ENCODE results near the gene ESRRG.
A peak's percentile ranks its signal among the peaks of the same experiment; 100 is the strongest.
"Not testable (repeated sequence)": the region's sequence is repeated elsewhere in the genome, so short reads cannot be mapped to it uniquely, and the experiment has no call there.

ESRRG gene

DNA sequence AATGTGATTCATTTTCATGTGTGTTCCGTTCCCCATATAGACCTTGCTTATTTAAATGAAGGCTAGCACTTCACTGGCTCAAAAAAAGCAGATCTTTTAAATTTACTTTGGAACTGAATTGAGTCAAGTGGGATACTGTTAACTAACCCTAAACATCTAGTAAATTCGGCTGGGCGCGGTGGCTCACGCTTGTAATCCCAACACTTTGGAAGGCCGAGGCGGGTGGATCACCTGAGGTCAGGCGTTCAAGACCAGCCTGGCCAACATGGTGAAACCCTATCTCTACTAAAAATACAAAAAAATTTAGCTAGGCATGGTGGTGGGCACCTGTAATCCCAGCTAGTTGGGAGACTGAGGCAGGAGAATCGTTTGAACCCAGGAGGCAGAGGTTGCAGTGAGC lies 19.2 kb downstream of the ESRRG start:
- not testable (repeated sequence) for DNase-seq (ENCODE audit: low spot score)

DNA sequence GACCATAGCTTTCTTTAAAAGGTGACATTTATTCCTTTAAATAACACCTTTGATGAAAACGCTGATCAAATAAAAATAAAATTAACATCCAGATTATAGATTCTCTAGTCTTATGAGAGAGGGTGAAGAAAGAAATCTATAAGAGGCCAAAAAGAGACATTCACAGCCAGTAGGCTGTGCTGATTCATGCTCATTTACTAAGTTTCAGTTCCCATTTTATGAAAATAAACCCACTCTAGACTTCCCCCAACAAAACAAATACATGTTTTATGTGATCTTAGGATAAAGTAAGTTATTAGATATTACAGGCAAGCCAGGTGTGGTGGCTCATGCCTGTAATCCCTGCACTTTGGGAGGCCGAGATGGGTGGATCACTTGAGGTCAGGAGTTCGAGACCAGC lies 21.1 kb downstream of the ESRRG start:
- DNase-seq (ENCODE audit: low spot score): no peak

DNA sequence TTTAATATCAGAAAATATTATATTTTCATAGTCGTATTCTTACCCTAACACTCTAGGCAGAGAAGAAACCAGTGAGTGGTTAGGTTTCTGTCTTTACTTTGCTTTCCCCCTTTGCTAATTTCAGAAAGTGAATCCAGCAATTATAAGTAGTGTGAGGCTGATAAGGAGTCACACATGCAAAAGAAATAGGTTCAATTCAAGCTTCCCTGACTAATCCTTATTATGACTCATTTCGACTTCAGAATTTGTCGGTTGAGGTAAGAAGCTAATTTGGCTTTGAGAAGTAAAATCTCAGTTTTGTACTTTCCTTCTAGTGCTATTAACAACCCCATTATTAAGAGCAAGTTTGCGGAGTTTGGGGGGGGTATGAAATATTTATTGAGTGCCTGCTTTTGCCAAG lies 22.4 kb downstream of the ESRRG start:
- DNase-seq (ENCODE audit: low spot score): no peak

DNA sequence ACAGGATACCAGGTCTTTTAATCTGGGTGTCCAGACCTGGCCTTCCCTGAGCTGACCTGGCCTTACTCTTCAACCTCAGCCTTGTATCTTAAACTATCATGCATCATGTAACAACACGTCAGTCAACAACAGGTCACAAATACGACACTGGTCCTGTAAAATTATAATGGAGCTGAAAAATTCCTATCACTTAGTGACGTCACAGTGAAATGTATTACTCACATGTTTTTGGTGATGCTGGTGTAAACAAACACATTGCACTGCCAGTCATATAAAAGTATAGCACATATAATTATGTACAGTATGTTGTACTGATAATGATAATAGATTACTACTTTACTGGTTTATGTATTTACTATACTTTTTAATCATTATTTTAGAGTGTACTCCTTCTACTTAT lies 31.5 kb downstream of the ESRRG start:
- no peak for DNase-seq (ENCODE audit: low spot score)

DNA sequence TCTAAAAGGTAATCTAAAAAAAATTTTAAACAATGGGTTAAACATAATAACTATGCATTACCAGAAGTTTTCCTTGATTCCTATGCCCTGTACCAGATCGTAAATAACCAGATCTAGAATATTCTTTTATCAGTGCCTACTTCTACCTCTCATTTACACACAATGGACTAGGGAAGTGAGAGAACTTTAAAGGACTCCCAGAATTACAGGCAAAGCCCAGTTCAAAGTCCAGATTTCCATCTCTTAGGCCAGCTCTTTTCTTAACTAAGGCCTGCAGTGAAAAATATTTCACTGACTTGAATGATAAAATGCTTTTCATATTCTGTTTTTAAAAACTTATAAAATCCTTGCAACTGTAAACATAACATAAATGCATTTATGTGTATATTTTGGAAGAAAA lies 32.6 kb downstream of the ESRRG start:
- DNase-seq (ENCODE audit: low spot score): no peak

DNA sequence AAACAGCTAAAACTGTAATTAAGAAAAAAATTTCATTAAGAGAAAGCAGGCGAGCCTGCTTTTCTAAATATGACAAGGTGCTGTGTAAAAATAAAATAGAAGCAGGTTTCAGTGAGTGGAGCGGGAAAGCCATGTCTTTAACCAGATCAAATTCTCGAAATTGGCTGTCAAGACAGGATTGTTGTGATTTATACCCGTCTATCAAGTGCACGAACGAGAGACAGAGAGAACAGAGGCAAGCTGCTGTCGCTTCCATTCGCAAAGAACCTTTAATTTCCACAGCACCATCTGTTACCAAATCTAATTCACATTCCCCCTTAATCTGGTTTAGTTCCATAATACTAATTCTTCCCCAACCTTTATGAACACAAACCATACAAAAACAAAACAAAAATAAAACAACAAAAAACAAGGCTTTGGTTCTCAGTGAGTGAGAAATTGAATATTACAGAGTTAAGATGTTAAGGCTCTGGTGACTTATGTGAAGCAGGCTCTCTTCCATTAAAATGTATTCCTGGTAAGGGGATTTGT lies 35.0 kb downstream of the ESRRG start:
- DNase-seq (ENCODE audit: low spot score): no peak

DNA sequence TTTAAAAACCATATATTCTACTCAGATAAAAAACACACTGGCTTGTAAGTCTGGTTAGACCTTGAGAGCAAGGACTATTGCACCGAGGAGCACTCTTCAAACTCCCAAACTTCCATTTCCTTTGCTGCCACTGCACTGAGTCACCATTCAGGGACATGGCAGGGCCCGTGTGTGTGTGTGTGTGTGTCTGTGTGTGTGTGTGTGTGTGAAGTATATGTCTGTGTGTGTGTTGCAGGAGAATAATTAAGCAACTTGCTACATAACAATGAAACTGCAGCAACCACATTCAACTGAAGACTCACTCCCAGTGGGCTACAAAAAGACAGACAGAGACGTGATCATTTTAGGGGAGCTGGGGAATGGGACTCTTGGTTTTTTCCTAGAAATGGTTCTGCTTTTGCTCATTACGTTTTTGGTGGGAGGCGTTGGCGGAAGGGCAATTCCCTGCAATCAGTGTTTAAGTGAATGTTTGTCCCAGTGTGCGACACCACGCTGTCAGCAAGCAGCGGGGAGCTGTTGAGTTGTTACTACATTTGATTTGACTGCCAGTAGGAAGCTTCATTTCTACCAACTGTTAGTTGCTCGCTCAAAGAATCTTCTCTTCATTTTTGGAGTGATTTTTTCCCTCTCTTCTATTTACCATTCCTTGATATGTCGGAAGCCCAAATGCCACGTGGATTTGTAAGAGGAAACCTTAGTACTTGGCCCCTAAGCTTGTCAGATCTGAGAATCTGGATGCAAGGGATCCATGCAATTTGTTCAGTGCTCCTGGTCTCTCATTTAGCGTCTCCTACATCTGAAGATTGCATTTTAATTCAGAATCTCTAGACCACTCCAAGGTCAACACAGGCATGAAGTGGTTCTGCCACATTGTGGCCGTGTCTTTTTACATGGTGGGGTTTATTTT lies 36.1 kb downstream of the ESRRG start:
- DNase-seq (ENCODE audit: low spot score): peak; percentile 64

DNA sequence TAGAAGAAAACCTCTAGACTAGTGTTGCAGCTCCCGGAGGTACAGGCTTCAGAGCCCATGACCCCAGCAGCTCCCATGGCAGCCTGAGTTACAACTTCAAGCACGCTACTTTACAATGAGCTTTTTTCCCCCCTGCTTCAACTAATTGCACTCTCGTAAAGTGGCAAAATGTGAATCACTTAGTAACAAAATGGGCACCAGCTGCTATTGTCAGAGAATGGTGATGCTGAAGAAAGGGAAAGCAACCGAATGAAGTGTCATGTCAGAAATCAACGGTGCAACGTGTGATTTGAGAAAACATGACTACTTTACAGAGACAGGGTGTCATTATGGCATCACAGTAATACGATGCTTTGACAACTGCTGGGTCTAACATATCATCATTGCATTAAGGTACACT lies 40.5 kb downstream of the ESRRG start:
- DNase-seq (ENCODE audit: low spot score): no peak

DNA sequence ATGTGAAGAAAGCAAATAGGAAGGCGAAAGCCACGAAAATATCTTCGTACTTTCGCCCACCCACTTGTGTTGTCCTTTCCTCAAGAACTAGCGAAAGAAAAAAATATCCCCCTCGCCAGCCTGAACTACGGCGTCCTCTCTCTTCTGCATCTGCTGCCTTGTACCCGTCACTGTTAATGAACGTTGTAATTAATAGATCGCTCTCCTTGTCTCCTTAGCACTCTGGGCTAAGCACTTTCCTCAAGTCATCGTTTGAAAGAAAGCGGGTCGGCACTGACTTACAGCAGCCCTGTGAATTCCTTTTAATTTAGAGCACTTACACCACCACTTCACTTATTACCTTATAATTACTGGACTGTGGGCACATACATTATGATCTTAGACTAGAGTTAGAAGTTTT lies 44.1 kb downstream of the ESRRG start:
- DNase-seq (ENCODE audit: low spot score): no peak

DNA sequence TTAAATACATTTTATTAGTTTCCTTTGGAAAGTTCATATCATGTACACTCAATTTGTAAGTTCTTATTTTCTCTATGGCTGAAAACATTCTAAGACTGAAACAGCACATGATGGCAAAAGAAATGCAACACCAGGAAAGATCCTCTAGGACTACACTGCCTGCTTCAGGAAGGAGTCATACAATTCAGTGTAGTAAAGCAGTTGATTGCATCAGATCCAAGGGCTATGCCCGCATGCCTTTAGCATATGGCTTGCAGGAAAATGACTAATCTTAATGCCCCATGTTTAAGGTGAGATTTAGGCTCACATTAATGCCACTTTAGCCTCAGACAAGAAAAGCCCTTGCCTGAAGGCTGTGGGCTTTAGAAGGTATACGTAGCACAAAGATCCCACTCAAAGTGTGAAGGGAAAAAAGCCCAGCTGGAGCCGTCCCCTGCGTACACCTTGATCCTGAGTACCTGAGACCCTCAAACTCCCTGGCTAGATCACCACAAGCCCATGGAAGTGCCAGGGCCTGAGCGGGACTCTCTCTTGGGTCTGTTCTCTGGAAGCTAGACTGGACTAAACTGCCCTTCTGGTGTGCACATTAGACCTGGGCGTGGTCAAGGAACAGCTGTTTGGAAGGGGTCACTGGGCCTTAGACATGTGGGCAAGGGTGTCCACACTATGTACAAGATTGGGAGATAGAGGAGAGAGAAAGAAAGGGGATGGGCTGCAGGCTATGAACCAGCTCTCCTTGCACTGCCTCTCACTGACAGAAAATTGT lies 52.9 kb downstream of the ESRRG start:
- peak; percentile 24 for DNase-seq (ENCODE audit: low spot score)

DNA sequence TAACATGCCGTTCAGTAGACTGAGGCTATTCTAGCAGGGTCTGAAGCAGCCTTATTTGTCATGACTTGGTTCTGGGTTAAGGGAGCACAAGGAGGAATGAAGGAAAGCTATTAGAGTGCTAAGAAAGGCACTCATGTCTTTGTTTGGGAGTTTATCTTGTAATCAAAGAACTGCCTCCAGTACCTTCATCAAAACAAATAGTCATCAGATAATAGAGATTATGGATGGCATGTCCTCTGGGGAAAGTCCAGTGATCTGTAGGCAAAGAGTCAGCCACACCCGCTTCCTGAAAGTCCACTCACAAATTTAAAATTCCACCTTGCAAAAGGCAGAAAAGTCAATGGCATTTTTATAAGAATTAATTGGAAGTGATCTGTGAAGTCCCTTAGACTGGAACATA lies 56.8 kb downstream of the ESRRG start:
- no peak for DNase-seq (ENCODE audit: low spot score)

DNA sequence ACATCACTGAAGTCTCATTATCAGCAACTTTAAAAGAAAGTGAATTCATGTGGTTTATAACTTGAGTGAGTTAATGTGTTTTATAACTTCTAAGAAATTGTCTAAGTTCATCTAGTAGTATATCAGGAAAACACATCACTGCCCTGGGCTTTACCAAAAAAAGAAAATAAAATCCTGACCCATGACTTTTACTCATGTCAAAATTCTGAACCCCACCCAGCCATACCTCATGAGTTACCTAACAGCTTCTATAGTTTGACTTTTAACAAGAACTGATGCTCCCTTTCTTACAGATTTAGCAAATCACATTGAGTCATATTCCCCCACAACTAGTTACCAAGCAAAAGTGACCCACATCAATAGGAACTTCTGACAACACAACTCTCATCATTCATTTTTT lies 57.4 kb downstream of the ESRRG start:
- DNase-seq (ENCODE audit: low spot score): no peak

DNA sequence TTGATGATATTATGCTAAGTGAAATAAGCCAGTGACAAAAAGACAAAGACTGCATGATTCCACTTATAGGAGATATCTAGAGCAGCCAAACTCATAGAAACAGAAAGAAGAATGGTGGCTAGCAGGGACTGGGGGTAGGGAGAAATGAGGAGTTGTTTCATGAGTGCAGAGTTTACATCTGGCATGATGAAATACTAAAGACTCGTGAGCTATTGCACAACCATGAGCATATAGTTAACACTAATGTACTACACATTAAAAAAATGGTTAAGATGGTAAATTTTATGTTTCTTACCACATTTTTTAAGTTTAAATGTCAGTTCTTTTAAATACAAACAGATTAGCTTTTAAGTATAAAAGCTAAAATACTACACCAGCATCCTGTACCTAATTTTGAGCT lies 57.8 kb downstream of the ESRRG start:
- DNase-seq (ENCODE audit: low spot score): no peak

DNA sequence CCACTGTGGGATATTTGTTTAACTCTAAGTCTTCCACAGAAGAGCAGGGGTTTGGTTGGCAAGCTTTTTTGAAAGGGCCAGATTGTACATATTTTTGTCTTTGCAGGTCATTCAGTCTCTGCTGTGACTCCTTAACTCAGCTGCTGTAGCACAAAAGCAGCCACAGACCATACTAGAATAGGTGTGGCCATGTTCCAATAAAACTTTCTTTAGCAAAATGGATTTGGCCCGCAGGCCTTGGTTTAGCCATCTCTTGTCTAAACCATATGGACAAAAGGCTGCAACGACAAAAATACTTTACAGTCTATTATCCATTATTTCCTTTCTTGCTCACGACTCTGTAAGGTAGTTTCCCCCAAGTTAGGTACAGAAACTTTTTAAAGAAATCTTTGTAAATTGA lies 60.5 kb downstream of the ESRRG start:
- no peak for DNase-seq (ENCODE audit: low spot score)

DNA sequence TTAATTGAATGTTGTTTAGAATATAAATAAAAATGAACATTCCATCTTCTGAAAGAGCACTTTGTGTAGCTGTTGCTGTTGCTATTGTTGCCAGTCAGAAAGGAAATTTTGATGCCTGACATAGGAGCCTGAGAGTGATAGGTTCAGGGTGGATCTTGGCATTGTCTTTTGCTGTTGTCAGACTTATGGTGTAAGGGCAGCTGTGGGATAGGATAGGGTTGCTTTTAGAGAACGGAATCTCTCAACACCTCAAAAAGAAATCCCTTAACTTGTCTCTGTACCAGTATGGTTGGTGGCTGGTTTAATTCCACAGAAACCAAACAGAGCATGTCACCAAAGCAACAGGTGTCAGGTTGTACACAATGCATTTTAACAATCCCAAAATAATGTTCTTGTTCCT lies 62.7 kb downstream of the ESRRG start:
- DNase-seq (ENCODE audit: low spot score): no peak

DNA sequence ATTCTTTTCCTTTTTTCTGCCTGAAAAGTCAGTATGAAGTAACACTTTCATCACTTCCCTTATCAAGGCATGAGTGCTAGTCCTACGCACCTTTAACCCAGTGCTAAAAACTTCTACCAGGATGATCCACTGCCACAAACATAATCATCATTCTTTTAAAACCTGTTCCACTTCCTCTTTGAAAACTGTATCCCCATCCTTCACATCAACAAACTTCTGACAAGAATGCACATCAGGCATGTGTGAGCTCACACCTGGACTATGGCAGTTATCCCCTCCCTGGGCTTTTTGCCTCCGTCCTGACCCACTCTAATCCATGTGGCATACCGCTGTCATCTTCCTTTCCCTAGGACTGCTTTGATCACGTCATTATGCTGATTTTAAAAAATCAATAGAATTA lies 70.2 kb downstream of the ESRRG start:
- peak; percentile 15 for DNase-seq (ENCODE audit: low spot score)

DNA sequence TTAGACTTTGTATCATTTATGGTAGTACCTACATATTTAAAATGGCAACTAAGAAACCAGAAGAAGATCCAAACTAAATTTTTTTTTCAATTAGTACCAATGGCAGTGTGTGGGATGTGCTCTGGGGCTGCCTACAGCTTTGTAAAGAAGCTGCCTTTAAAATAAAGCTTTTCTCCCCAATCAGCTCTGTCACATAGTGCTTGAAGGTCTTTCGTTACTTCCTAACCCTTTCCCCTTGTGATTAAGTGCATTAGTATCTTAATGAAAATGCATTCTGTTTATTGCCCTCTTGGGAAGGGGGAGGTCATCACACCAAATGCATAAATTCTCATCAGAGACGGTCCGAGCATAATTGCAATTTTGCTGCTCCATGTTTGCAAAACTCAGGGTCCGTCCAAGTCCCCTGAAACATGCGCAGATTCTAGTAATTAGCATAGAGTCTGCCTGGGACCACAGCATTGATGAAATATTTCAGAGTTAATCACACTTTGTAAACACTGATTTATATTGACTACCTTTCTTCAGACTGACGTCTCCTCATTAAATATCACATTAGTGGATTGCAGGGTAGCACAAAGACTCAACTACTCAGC lies 71.3 kb downstream of the ESRRG start:
- DNase-seq (ENCODE audit: low spot score): no peak

DNA sequence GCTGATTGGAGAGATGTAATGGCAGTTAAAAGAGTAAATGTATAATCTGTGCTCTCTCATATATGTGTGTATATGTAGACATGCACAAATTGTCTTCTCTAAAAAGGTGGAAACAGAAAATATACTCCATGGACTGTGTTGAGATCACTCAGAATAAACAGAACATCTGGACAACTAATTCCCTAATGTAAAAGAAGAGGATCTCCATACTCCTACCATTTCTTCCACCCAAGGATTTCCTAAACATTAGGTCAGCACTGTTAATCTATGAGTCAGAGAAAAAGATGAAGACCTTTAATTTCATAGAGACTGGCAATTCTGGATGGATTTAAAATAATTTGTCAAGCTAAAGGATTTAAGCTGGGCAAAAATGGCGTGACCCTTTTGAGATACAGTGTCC lies 80.1 kb downstream of the ESRRG start:
- no peak for DNase-seq (ENCODE audit: low spot score)

DNA sequence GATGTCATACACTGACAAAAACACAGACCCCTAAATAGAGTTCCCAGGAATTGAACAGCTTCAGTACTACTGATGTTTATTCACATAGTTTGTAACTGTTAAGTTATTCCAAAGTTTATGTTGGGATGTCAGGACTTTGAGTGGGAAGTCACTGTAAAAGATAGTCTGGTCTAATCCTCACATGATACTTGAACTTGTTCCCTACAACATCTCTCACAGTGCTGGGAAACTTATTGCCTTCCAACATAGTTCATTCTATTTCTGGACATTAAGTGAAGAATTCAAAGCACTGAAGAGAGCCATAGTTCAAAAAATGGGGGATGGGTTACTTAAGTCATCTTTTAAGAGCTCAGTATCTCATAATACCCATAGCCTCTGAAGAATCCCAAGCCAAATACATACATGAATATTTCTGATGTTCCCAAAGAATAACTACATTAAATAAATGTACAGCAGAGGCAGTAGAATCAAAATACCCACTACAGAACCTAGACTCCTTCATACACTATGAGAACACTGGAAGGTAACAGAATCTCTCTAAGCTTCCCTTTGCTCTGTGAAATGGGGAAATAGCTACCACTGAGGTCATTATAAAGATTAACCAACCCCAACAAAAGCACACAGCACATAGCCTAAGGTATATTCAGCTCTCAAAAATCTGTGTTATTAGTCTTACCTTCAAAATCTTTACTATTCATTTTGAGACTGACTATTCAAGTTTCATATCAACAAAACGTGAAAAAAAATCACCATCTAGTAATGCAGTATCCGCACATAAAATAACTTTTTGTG lies 81.4 kb downstream of the ESRRG start:
- no peak for DNase-seq (ENCODE audit: low spot score)

DNA sequence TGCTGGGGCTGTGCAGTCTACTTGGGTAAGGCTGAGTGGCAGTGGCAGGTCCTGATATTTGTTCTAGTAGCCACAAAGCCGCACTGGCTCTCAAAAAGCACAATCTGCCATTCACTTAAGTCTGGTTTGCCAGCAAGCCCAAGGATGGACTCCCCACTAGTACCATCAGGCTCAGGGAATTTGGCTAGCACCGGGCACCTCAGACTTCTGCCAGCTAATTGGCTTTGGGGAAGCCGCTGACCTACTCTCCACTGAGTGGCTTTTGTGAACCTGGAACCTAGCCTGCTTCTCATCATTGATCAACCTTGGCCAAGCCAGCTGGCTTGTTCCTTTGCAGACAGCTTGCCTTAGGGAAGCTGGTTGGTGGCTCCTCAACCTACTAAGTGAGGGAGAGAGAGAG lies 83.1 kb downstream of the ESRRG start:
- DNase-seq (ENCODE audit: low spot score): no peak

DNA sequence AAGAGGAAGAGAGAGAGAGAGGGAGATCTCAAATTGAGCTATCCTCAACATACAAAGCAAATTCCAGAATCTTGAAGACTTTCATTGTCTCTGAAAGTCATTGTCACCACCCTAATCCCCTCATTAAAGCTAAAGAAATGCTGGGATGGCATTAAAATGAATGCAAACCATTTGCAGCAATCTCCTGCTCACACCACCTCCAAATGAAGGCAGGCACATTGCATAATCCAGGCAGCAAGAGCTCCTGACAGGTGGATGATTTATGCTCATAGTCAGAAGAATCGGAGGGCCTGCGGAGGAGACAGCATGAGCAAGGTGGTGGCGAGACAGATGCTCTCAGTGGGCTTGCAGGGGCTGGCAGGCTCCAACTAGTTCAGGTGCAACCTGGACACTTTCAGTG lies 90.2 kb downstream of the ESRRG start:
- no peak for DNase-seq (ENCODE audit: low spot score)

DNA sequence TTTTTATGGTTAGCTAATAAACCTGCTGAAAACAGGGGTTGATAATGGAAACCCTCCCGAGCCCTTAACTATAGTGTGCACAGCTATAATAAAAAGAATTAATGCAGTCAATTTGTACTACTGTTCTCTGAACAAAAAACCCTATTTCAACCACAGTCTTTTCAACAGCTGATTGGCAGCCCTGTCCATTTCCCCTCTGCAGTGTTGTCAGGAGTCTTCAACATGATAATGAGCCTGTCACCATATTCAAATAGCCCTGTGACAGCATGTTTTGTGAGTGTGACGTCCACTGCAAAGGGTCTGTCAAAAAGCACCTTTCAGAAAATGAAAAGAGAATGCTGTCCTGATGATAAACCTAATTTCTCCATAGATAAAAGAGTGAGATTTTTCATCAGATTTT lies 92.7 kb downstream of the ESRRG start:
- DNase-seq (ENCODE audit: low spot score): no peak
